Body of pancreas (tissue), 4 donors: Measurements from ENCODE around the gene ZDHHC17. TPM values are rescaled to one million over a fixed set of nuclear protein-coding genes. Genes with fewer than 3 reads are reported as not detected.

Experiments
- ATAC-seq: fragments of 150-250 bp; one replicate; pipeline ENCODE4 v1.9.1; 2016
- DNase-seq, 4 donors: peaks; one replicate each; pipeline ENCODE4 v3.0.0-alpha.2; 2019
- H3K27ac ChIP-seq, 4 donors: fragments of 200-600 bp; sonication (generic); 1 replicate in 3 of 4; 2 replicates in 1 of 4; pipeline versions ENCODE4 v1.5.1 to v1.6.1; 2016 to 2019; ENCODE audit warnings: mild to moderate bottlenecking in 1 of 4, mixed read lengths in 1 of 4, moderate library complexity in 1 of 4
- H3K27me3 ChIP-seq, 2 donors: fragments of 200-600 bp; sonication (generic); one replicate each; pipeline ENCODE4 v1.6.0; 2016; ENCODE audit warnings: mild to moderate bottlenecking in 1 of 2
- H3K36me3 ChIP-seq, 2 donors: fragments of 200-600 bp; sonication (generic); replicated peaks in 1 of 2; 2 replicates each; pipeline ENCODE4 v1.5.1; 2016; ENCODE audit warnings: low read depth in 2 of 2; ENCODE audit not compliant: insufficient read depth in 1 of 2
- H3K4me1 ChIP-seq: fragments of 200-600 bp; sonication (generic); one replicate; pipeline ENCODE4 v1.6.0; 2016
- H3K4me3 ChIP-seq, 2 donors: fragments of 200-600 bp; sonication (generic); 1 replicate in 1 of 2; 2 replicates in 1 of 2; pipeline ENCODE4 v1.5.1; 2016 to 2019
- H3K9me3 ChIP-seq, 3 donors: fragments of 200-600 bp; sonication (generic); 1 replicate in 2 of 3; 2 replicates in 1 of 3; pipeline ENCODE4 v1.5.1; 2016
- CTCF ChIP-seq, 7 experiments: fragments of 450-650 bp in 4 of 7; fragments of 200-600 bp in 3 of 7; sonication (generic) in 3 of 7; IDR thresholded peaks; one replicate each; pipeline ENCODE4 v1.5.1; 2016 to 2019; ENCODE audit warnings: antibody characterized with exemption in 7 of 7
- POLR2A ChIP-seq, 3 donors: fragments of 450-650 bp; IDR thresholded peaks; one replicate each; pipeline ENCODE4 v1.6.1; 2016; ENCODE audit warnings: antibody characterized with exemption in 3 of 3, mild to moderate bottlenecking in 2 of 3
- WGBS, 2 donors: methylation state at CpG; one replicate each; pipeline ENCODE4 v1.1.5; 2017; 5-methylcytosine and 5-hydroxymethylcytosine counted together
- intact Hi-C: fragments of 100-400 bp; cut with DNase I; formaldehyde crosslinking; loops from one replicate; pipeline ENCODE4 v1.15.1; 2023
- total RNA-seq, 2 donors: library from RNA; depleted of rRNA; stranded (reverse); fragments of >200 nt; gene quantifications; one replicate each; pipeline ENCODE4 v1.1.0, GENCODE V29; 2016

The ZDHHC17 gene
- total RNA-seq, 2 donors from 2014 or later: 21.1 to 33.7 TPM

- ATAC-seq (no peak), DNase-seq (no peak)
- 72 to 77% methylated on average over 7 of the region's 7 CpGs for WGBS, 2 donors
- no peak overlapping the region for H3K27ac ChIP-seq
- peaks cover 10% of the 10 kb centered on the region for H3K4me1 ChIP-seq
- no peaks in the 10 kb centered on the region for H3K9me3 ChIP-seq
- intact Hi-C loops: no loop called here
- no peaks in the 10 kb centered on the region for H3K27me3 ChIP-seq
- no peaks in the 10 kb centered on the region for H3K36me3 ChIP-seq
- no peak overlapping the region for H3K4me3 ChIP-seq
- TF ChIP-seq POLR2A (IDR thresholded peaks at IDR 0.05) (no peak), CTCF (IDR thresholded peaks at IDR 0.05) (no peak)
Observed at GRCh38 chr12:76880519-76881023, 116.7 kb downstream of the ZDHHC17 start.

- Histone ChIP-seq H3K27me3 (no peaks in the 10 kb centered on the region), H3K9me3 (no peaks in the 10 kb centered on the region), H3K36me3 (no peaks in the 10 kb centered on the region), H3K27ac (no peak overlapping the region), H3K4me3 (no peak overlapping the region), H3K4me1 (peaks cover 10% of the 10 kb centered on the region)
- intact Hi-C loops: no loop called here
- ATAC-seq (no peak), DNase-seq (no peak)
- TF ChIP-seq POLR2A (IDR thresholded peaks at IDR 0.05): no peak
- no peak for TF ChIP-seq CTCF (IDR thresholded peaks at IDR 0.05)
Observed at GRCh38 chr12:76881142-76881541, 117.2 kb downstream of the ZDHHC17 start.

- intact Hi-C loops: no loop called here
- Histone ChIP-seq H3K9me3 (no peaks in the 10 kb centered on the region), H3K27me3 (no peaks in the 10 kb centered on the region), H3K36me3 (no peaks in the 10 kb centered on the region), H3K4me3 (no peak overlapping the region), H3K4me1 (peaks cover 9% of the 10 kb centered on the region), H3K27ac (no peak overlapping the region)
- WGBS, 2 donors: 79 to 85% methylated on average over 1 of the region's 1 CpG
- DNase-seq: no peak
- no peak for TF ChIP-seq POLR2A (IDR thresholded peaks at IDR 0.05)
- TF ChIP-seq CTCF (IDR thresholded peaks at IDR 0.05): no peak
- no peak for ATAC-seq
Observed at GRCh38 chr12:76882367-76882766, 118.5 kb downstream of the ZDHHC17 start.

- Histone ChIP-seq H3K9me3 (no peaks in the 10 kb centered on the region), H3K4me1 (peaks cover 7% of the 10 kb centered on the region), H3K4me3 (no peak overlapping the region), H3K36me3 (no peaks in the 10 kb centered on the region), H3K27me3 (no peaks in the 10 kb centered on the region), H3K27ac (no peak overlapping the region)
- DNase-seq: no peak
- no peak for TF ChIP-seq POLR2A (IDR thresholded peaks at IDR 0.05)
- no peak for TF ChIP-seq CTCF (IDR thresholded peaks at IDR 0.05)
- intact Hi-C loops: no loop called here
- no peak for ATAC-seq
- WGBS, 2 donors: 84 to 85% methylated on average over 6 of the region's 6 CpGs
Observed at GRCh38 chr12:76883151-76883550, 119.2 kb downstream of the ZDHHC17 start.

GRCh38 chr12:76883811-76884210 lies 119.9 kb downstream of the ZDHHC17 start:
- WGBS, 2 donors: 57 to 62% methylated on average over 2 of the region's 2 CpGs
- intact Hi-C loops: no loop called here
- H3K27me3 ChIP-seq: no peaks in the 10 kb centered on the region
- peak; percentile 15 to 48 (median 26) for DNase-seq
- no peaks in the 10 kb centered on the region for H3K9me3 ChIP-seq
- H3K4me1 ChIP-seq: peaks cover 7% of the 10 kb centered on the region
- no peak overlapping the region for H3K4me3 ChIP-seq
- ATAC-seq: no peak
- TF ChIP-seq POLR2A (IDR thresholded peaks at IDR 0.05): no peak
- no peak for TF ChIP-seq CTCF (IDR thresholded peaks at IDR 0.05)
- H3K36me3 ChIP-seq: no peaks in the 10 kb centered on the region
- no peak overlapping the region for H3K27ac ChIP-seq
